DND-41 (cell line): Measurements from ENCODE around the gene PRR35.

Source experiments
- EZH2 ChIP-seq: IDR thresholded peaks from 3 replicates; pipeline ENCODE4 v1.6.1; 2012; ENCODE audit warnings: borderline replicate concordance, low read depth, mild to moderate bottlenecking, moderate library complexity, low read length, inconsistent platforms; ENCODE audit not compliant: severe bottlenecking
- TF ChIP-seq, protein P1 (sequence below): IDR thresholded peaks from 2 replicates; pipeline ENCODE4 v1.5.1; 2012; ENCODE audit warnings: borderline replicate concordance, low read length, moderate library complexity, mild to moderate bottlenecking; ENCODE audit not compliant: poor library complexity, severe bottlenecking; ENCODE audit errors: extremely low read depth

DNA sequence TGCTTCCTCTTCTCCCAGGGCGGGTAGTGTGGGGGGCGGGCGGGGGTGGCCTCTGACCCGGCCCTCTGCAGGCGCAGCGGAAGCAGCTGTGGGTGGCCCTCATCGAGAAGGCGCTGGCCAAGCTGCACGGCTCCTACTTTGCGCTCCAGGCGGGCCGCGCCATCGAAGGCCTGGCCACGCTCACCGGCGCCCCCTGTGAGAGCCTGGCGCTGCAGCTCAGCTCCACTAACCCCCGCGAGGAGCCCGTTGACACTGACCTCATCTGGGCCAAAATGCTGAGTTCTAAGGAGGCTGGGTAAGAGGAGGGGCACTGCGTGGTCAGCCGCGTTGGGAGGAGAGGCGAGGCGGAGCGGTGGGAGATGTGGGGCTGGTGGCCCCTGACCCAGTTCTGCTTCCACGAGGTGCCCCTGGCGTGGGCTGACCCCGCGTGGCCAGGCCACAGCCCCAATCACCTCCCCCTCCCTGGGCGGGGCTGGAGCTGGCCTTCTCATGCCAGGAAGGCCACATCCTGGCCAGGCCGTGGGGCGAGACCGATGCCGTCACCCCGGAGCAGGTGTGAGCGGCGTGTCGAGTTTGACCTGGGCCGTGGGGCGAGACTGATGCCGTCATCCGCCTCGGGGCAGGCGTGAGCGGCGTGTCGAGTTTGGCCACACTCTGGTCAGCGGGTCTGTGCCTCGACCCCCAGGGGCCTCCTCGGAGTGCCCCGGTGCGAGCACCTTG is 10.5 kb upstream of the PRR35 start:
- TF ChIP-seq, protein P1, sequence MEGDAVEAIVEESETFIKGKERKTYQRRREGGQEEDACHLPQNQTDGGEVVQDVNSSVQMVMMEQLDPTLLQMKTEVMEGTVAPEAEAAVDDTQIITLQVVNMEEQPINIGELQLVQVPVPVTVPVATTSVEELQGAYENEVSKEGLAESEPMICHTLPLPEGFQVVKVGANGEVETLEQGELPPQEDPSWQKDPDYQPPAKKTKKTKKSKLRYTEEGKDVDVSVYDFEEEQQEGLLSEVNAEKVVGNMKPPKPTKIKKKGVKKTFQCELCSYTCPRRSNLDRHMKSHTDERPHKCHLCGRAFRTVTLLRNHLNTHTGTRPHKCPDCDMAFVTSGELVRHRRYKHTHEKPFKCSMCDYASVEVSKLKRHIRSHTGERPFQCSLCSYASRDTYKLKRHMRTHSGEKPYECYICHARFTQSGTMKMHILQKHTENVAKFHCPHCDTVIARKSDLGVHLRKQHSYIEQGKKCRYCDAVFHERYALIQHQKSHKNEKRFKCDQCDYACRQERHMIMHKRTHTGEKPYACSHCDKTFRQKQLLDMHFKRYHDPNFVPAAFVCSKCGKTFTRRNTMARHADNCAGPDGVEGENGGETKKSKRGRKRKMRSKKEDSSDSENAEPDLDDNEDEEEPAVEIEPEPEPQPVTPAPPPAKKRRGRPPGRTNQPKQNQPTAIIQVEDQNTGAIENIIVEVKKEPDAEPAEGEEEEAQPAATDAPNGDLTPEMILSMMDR = peak; percentile 45
- TF ChIP-seq EZH2 = no peak
